ENCODE data around the gene PCBP3.

Gene PCBP3

DNA sequence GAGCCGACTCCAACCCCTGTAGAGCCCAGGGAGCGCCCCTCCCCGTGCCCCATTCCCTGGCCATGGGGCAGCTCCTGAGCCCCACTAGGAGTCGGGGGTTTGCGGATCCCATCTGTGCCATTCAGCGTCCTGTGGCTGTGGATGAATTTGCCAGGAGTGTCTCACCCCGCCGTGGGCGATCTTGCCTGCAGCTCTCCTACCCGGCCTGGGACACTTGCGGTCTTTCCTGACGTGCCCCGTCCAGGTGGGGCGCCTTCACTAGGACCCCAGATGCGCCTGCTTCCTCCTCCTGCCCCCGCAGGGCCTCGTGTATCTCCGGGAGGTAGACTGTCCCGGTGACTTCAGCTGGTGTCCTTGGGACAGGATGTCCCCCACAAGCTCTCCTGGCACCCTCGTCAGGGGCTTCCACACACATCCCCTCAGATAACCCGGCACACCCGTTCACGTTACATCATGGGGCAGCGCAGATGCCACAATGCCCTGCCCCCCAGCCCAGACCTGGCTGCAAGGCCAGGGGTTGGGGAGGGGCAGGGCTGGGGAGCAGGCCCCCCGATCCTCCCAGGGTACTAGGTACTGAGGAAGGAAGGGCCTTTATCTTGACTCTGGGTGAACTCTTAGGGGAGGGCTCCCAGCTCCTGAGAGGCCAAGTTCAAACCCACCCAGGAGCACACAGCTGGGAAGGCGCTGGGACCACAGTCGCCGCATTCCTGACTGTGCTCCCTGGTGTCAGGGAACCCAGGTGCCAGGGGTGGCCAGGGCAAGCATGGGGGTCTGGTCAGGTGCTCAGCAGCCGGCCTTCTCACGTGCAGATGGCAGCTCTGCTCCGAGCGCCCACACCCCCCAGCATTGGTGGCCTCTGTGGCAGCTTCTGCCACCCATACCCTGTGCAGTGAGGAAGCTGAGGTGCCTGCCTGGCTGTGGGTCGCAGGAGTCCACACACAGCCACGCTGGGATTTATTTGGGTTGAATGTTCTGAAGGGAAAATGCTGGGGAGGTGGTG, 284.6 kb downstream of the PCBP3 start:
- no peaks in the 10 kb centered on the region for H3K27me3 ChIP-seq (replicated peaks in 2 of 5; ENCODE audit: control insufficient read depth in 4 of 5, insufficient read depth in 5 of 5, low read length in 4 of 5)
- 95% methylated on average over 24 of the region's 34 CpGs for WGBS (ENCODE audit: insufficient coverage)
- ChIA-PET CTCF (interaction anchor here (1.4 kb wide), 1 partner anchor 107 kb away, joined by 3 read pairs; no protein-coding TSS in a partner anchor), POLR2A (interaction anchor here (0.6 to 1.1 kb wide), 2 partner anchors 11 to 430 kb away, joined by 3 to 5 read pairs; no protein-coding TSS in a partner anchor)
- no peak overlapping the region for H3K4me3 ChIP-seq (ENCODE audit: control insufficient read depth in 1 of 7, extremely low read depth in 1 of 7, insufficient read depth in 4 of 7, low read depth in 2 of 7, low read length in 6 of 7)
- no peak overlapping the region for H3K27ac ChIP-seq (ENCODE audit: insufficient read depth in 1 of 2, low read depth in 1 of 2, low read length in 2 of 2, poor library complexity in 1 of 2, severe bottlenecking in 2 of 2)
- peaks cover 0 to 12% (median 1%) of the 10 kb centered on the region in 5 experiments for H3K9me3 ChIP-seq (ENCODE audit: control extremely low read depth in 1 of 5, control insufficient read depth in 4 of 5, insufficient read depth in 2 of 5, low read depth in 1 of 5, low read length in 4 of 5)
- no peaks in the 10 kb centered on the region for H3K4me1 ChIP-seq (ENCODE audit: control extremely low read depth in 1 of 4, control insufficient read depth in 4 of 4, insufficient read depth in 4 of 4, low read length in 3 of 4)
- no peaks in the 10 kb centered on the region for H3K36me3 ChIP-seq (ENCODE audit: control insufficient read depth in 4 of 4, insufficient read depth in 4 of 4, low read length in 3 of 4)
- DNase-seq, result no peak

DNA sequence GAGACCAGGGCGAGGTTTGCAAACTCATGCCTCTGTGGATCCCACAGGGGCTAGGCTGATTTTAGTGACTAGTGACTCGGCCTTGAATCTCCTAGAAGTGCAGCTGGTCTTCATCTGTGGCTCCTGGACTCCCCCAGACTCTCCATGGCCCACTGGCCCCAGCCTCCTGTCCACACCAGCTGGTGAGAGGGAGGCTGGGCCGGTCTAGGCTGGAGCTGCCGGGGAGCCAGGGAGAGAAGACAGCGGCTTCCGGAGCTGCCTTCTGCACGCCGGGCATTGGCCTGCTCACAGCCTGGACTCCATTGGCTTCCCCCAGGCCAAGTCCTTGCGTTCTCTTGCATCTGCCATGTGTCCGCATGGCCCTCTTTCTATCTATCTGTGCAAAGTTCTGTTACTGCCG, 285.9 kb downstream of the PCBP3 start:
- Histone ChIP-seq H3K4me3 (ENCODE audit: control insufficient read depth in 1 of 7, extremely low read depth in 1 of 7, insufficient read depth in 4 of 7, low read depth in 2 of 7, low read length in 6 of 7) (no peak overlapping the region), H3K36me3 (ENCODE audit: control insufficient read depth in 4 of 4, insufficient read depth in 4 of 4, low read length in 3 of 4) (no peaks in the 10 kb centered on the region), H3K4me1 (ENCODE audit: control extremely low read depth in 1 of 4, control insufficient read depth in 4 of 4, insufficient read depth in 4 of 4, low read length in 3 of 4) (no peaks in the 10 kb centered on the region), H3K27me3 (replicated peaks in 2 of 5; ENCODE audit: control insufficient read depth in 4 of 5, insufficient read depth in 5 of 5, low read length in 4 of 5) (no peaks in the 10 kb centered on the region), H3K27ac (ENCODE audit: insufficient read depth in 1 of 2, low read depth in 1 of 2, low read length in 2 of 2, poor library complexity in 1 of 2, severe bottlenecking in 2 of 2) (no peak overlapping the region), H3K9me3 (ENCODE audit: control extremely low read depth in 1 of 5, control insufficient read depth in 4 of 5, insufficient read depth in 2 of 5, low read depth in 1 of 5, low read length in 4 of 5) (peaks cover 0 to 19% (median 7%) of the 10 kb centered on the region in 5 experiments)
- 97% methylated on average over 11 of the region's 11 CpGs for WGBS (ENCODE audit: insufficient coverage)
- ChIA-PET CTCF (no interaction called here), POLR2A (no interaction called here)
- DNase-seq, result no peak

DNA sequence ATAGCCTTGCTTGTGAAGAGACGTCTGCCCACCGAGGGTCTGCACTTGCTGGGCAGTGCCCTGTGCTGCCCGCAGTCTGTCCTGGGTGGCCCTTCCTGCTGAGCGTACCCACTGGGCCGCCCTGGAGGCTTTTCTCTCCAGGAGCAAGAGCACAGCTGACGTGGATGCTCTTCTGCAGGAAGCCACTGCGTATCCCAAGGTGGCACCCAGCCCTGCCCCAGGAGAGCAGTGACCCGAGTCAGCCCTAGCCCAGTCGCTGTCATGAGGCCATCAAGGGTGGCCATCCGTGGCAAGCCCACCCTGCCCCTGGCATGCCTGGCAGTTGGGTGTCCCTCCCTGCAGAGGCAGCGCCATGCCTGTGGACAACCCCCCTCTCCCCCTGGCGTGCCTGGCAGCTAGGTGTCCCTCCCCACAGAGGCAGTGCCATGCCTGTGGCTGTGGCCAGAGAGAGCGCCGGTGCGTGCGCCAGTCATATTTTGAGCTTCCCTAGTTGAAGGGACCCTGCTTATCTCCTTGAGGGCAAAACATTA, 286.8 kb downstream of the PCBP3 start:
- no peaks in the 10 kb centered on the region for H3K4me1 ChIP-seq (ENCODE audit: control extremely low read depth in 1 of 4, control insufficient read depth in 4 of 4, insufficient read depth in 4 of 4, low read length in 3 of 4)
- POLR2A ChIA-PET, result no interaction called here
- WGBS (ENCODE audit: insufficient coverage), result 99% methylated on average over 16 of the region's 16 CpGs

DNA sequence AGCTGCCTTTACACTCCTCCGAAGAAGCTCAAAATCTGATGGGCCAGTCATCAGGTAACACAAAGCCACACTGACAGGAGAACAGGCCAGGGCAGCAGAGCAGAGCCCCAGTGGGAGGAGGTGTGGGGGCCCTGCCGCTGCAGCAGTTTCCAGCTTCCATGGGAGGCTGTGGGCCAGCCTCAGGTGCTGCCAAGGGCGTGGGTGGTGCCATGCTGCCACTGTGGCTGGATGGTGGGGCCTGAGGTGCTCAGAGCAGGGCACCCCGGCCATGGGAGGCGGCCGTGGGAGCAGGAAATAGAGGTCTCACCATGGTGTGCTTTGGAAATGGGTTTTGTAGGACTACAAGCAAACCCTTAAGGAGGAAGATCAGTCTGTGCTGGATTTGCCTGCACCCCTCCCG, 287.3 kb downstream of the PCBP3 start:
- peaks cover 0 to 33% (median 18%) of the 10 kb centered on the region in 5 experiments for H3K9me3 ChIP-seq (ENCODE audit: control extremely low read depth in 1 of 5, control insufficient read depth in 4 of 5, insufficient read depth in 2 of 5, low read depth in 1 of 5, low read length in 4 of 5)
- CTCF ChIA-PET, result no interaction called here
- WGBS (ENCODE audit: insufficient coverage), result 95% methylated on average over 7 of the region's 7 CpGs
- H3K27me3 ChIP-seq (replicated peaks in 2 of 5; ENCODE audit: control insufficient read depth in 4 of 5, insufficient read depth in 5 of 5, low read length in 4 of 5), result no peaks in the 10 kb centered on the region
- H3K4me3 ChIP-seq (ENCODE audit: control insufficient read depth in 1 of 7, extremely low read depth in 1 of 7, insufficient read depth in 4 of 7, low read depth in 2 of 7, low read length in 6 of 7), result no peak overlapping the region
- DNase-seq, result no peak
- H3K36me3 ChIP-seq (ENCODE audit: control insufficient read depth in 4 of 4, insufficient read depth in 4 of 4, low read length in 3 of 4), result peaks cover 0 to 3% (median 0%) of the 10 kb centered on the region in 4 experiments
- POLR2A ChIA-PET, result no interaction called here
- no peaks in the 10 kb centered on the region for H3K4me1 ChIP-seq (ENCODE audit: control extremely low read depth in 1 of 4, control insufficient read depth in 4 of 4, insufficient read depth in 4 of 4, low read length in 3 of 4)
- H3K27ac ChIP-seq (ENCODE audit: insufficient read depth in 1 of 2, low read depth in 1 of 2, low read length in 2 of 2, poor library complexity in 1 of 2, severe bottlenecking in 2 of 2), result no peak overlapping the region

More for the DNA sequence above, 286.8 kb downstream of the PCBP3 start:
- CTCF ChIA-PET, result no interaction called here
- H3K36me3 ChIP-seq (ENCODE audit: control insufficient read depth in 4 of 4, insufficient read depth in 4 of 4, low read length in 3 of 4), result peaks cover 0 to 3% (median 0%) of the 10 kb centered on the region in 4 experiments
- no peak overlapping the region for H3K27ac ChIP-seq (ENCODE audit: insufficient read depth in 1 of 2, low read depth in 1 of 2, low read length in 2 of 2, poor library complexity in 1 of 2, severe bottlenecking in 2 of 2)
- no peak overlapping the region for H3K4me3 ChIP-seq (ENCODE audit: control insufficient read depth in 1 of 7, extremely low read depth in 1 of 7, insufficient read depth in 4 of 7, low read depth in 2 of 7, low read length in 6 of 7)
- H3K27me3 ChIP-seq (replicated peaks in 2 of 5; ENCODE audit: control insufficient read depth in 4 of 5, insufficient read depth in 5 of 5, low read length in 4 of 5), result no peaks in the 10 kb centered on the region
- no peak for DNase-seq
- H3K9me3 ChIP-seq (ENCODE audit: control extremely low read depth in 1 of 5, control insufficient read depth in 4 of 5, insufficient read depth in 2 of 5, low read depth in 1 of 5, low read length in 4 of 5), result peaks cover 0 to 28% (median 15%) of the 10 kb centered on the region in 5 experiments

DNA sequence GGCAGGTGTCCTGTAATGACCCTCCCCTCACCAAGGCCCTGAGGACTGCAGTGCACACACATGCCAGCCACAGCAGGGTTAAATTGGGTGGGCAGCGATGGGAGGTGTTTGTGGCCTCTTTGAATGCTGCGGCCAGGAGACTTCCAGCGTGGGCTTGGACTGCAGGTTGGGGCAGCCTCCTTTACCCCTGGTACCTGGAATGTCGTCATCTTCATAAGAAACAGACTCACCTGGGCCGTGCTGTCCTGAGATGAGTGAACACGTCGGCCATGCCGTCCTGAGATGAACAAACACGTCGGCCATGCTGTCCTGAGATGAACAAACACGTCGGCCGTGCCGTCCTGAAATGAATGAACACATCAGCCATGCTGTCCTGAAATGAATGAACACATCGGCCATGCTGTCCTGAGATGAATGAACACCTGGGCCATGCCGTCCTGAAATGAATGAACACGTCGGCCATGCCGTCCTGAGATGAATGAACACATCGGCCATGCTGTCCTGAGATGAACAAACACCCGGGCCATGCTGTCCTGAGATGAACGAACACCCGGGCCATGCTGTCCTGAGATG, 288.0 kb downstream of the PCBP3 start:
- no peak overlapping the region for H3K27ac ChIP-seq (ENCODE audit: insufficient read depth in 1 of 2, low read depth in 1 of 2, low read length in 2 of 2, poor library complexity in 1 of 2, severe bottlenecking in 2 of 2)
- ChIA-PET POLR2A (no interaction called here), CTCF (no interaction called here)
- no peaks in the 10 kb centered on the region for H3K4me1 ChIP-seq (ENCODE audit: control extremely low read depth in 1 of 4, control insufficient read depth in 4 of 4, insufficient read depth in 4 of 4, low read length in 3 of 4)
- WGBS (ENCODE audit: insufficient coverage), result 98% methylated on average over 21 of the region's 23 CpGs
- H3K27me3 ChIP-seq (replicated peaks in 2 of 5; ENCODE audit: control insufficient read depth in 4 of 5, insufficient read depth in 5 of 5, low read length in 4 of 5), result no peaks in the 10 kb centered on the region
- H3K9me3 ChIP-seq (ENCODE audit: control extremely low read depth in 1 of 5, control insufficient read depth in 4 of 5, insufficient read depth in 2 of 5, low read depth in 1 of 5, low read length in 4 of 5), result peaks cover 0 to 40% (median 24%) of the 10 kb centered on the region in 5 experiments
- H3K36me3 ChIP-seq (ENCODE audit: control insufficient read depth in 4 of 4, insufficient read depth in 4 of 4, low read length in 3 of 4), result peaks cover 0 to 3% (median 0%) of the 10 kb centered on the region in 4 experiments
- no peak for DNase-seq
- H3K4me3 ChIP-seq (ENCODE audit: control insufficient read depth in 1 of 7, extremely low read depth in 1 of 7, insufficient read depth in 4 of 7, low read depth in 2 of 7, low read length in 6 of 7), result no peak overlapping the region

DNA sequence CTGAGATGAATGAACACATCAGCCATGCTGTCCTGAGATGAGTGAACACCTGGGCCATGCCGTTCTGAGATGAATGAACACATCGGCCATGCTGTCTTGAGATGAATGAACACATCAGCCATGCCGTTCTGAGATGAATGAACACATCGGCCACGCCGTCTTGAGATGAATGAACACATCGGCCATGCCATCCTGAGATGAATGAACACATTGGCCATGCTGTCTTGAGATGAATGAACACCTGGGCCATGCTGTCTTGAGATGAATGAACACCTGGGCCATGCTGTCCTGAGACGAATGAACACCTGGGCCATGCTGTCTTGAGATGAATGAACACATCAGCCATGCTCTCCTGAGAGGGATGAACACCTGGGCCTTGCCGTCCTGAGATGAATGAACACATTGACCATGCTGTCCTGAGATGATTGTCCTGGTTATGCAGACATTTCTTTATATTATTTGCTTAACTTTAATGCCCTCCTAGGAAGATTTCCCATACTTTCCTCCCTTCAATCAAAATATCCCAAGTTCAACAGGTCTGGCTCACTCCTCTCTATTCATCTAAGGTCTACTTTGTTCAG, 289.5 kb downstream of the PCBP3 start:
- DNase-seq, result no peak
- no peak overlapping the region for H3K27ac ChIP-seq (ENCODE audit: insufficient read depth in 1 of 2, low read depth in 1 of 2, low read length in 2 of 2, poor library complexity in 1 of 2, severe bottlenecking in 2 of 2)
- peaks cover 0 to 3% (median 0%) of the 10 kb centered on the region in 4 experiments for H3K36me3 ChIP-seq (ENCODE audit: control insufficient read depth in 4 of 4, insufficient read depth in 4 of 4, low read length in 3 of 4)
- no peaks in the 10 kb centered on the region for H3K27me3 ChIP-seq (replicated peaks in 2 of 5; ENCODE audit: control insufficient read depth in 4 of 5, insufficient read depth in 5 of 5, low read length in 4 of 5)
- H3K4me1 ChIP-seq (ENCODE audit: control extremely low read depth in 1 of 4, control insufficient read depth in 4 of 4, insufficient read depth in 4 of 4, low read length in 3 of 4), result no peaks in the 10 kb centered on the region
- ChIA-PET POLR2A (no interaction called here), CTCF (interaction anchor here (0.9 kb wide), 1 partner anchor 12 kb away, joined by 3 read pairs; no protein-coding TSS in a partner anchor)
- WGBS (ENCODE audit: insufficient coverage), result 79% methylated on average over 8 of the region's 9 CpGs
- H3K4me3 ChIP-seq (ENCODE audit: control insufficient read depth in 1 of 7, extremely low read depth in 1 of 7, insufficient read depth in 4 of 7, low read depth in 2 of 7, low read length in 6 of 7), result no peak overlapping the region
- peaks cover 0 to 55% (median 38%) of the 10 kb centered on the region in 5 experiments for H3K9me3 ChIP-seq (ENCODE audit: control extremely low read depth in 1 of 5, control insufficient read depth in 4 of 5, insufficient read depth in 2 of 5, low read depth in 1 of 5, low read length in 4 of 5)

Measured in common myeloid progenitor, CD34-positive (primary cell).